HepG2 (cell line): ENCODE measurements around the gene GPC6. TPM values are rescaled to one million over a fixed set of nuclear protein-coding genes. Genes with fewer than 3 reads are reported as not detected.

Experiments used
- GTF2F1 ChIP-seq: fragments of 150-350 bp; IDR thresholded peaks from 2 replicates; pipeline ENCODE4 v1.6.1; 2014; ENCODE audit warnings: low read length
- GTF3A ChIP-seq: sonication (generic); formaldehyde crosslinking; conservative IDR thresholded peaks from 2 replicates; pipeline ENCODE4 v1.4.0; 2020; ENCODE audit warnings: mild to moderate bottlenecking, missing genetic modification reagents
- HNF4A ChIP-seq: sonication (generic); formaldehyde crosslinking; IDR thresholded peaks from 2 replicates; pipeline ENCODE4 v1.4.0; 2020; ENCODE audit warnings: missing genetic modification reagents
- NFE2L1 ChIP-seq: sonication (generic); formaldehyde crosslinking; IDR thresholded peaks from 2 replicates; pipeline ENCODE4 v1.4.0; 2020; ENCODE audit warnings: missing genetic modification reagents, mild to moderate bottlenecking, borderline replicate concordance
- NFIC ChIP-seq: IDR thresholded peaks from 2 replicates; pipeline ENCODE4 v1.6.1; 2012; ENCODE audit warnings: mild to moderate bottlenecking, low read length, inconsistent platforms
- RXRA ChIP-seq: sonication (generic); formaldehyde crosslinking; IDR thresholded peaks from 2 replicates; pipeline ENCODE4 v1.5.1; 2020; ENCODE audit warnings: missing genetic modification reagents
- SNRNP70 ChIP-seq: fragments of 200-400 bp; formaldehyde crosslinking; IDR thresholded peaks from 2 replicates; pipeline ENCODE4 v1.6.1; 2017; ENCODE audit warnings: mild to moderate bottlenecking, low read depth, low read length, moderate library complexity
- SP5 ChIP-seq: IDR thresholded peaks from 2 replicates; pipeline ENCODE4 v1.6.1; 2016; ENCODE audit warnings: low read depth, borderline replicate concordance
- SUZ12 ChIP-seq: fragments of 150-350 bp; IDR thresholded peaks from 2 replicates; pipeline ENCODE4 v1.6.1; 2014; ENCODE audit warnings: low read depth, low read length
- TAF15 ChIP-seq: fragments of 200-400 bp; formaldehyde crosslinking; IDR thresholded peaks from one replicate; pipeline ENCODE4 v1.6.1; 2018; ENCODE audit warnings: mild to moderate bottlenecking, low read depth, low read length; ENCODE audit not compliant: poor library complexity, severe bottlenecking
- TMF1 ChIP-seq: sonication (generic); formaldehyde crosslinking; IDR thresholded peaks from 2 replicates; pipeline ENCODE4 v1.8.1; 2022; ENCODE audit warnings: low read depth, missing genetic modification reagents
- ZBTB39 ChIP-seq: sonication (generic); formaldehyde crosslinking; IDR thresholded peaks from 2 replicates; pipeline ENCODE4 v1.5.0; 2020; ENCODE audit warnings: missing genetic modification reagents
- ZNF607 ChIP-seq: sonication (generic); formaldehyde crosslinking; IDR thresholded peaks from 2 replicates; pipeline ENCODE4 v1.5.1; 2020; ENCODE audit warnings: missing genetic modification reagents, mild to moderate bottlenecking, borderline replicate concordance
- ZNF75D ChIP-seq: sonication (generic); formaldehyde crosslinking; IDR thresholded peaks from 2 replicates; pipeline ENCODE4 v1.8.1; 2023; ENCODE audit warnings: missing genetic modification reagents, mild to moderate bottlenecking, borderline replicate concordance
- polyA plus RNA-seq, 8 experiments: library from polyadenylated mRNA; depleted of rRNA in 3 of 8; stranded (reverse) in 7 of 8; unstranded in 1 of 8; fragments of >200 nt; fragmentation: Illumina TruSeq in 4 of 8; extraction: Trizol in 4 of 8; gene quantifications; 2 replicates each; pipeline versions ENCODE4 v1.2.1 to v1.2.3, GENCODE V29; 2011 to 2016; ENCODE audit warnings: low read depth in 4 of 8, missing spikeins in 1 of 8, mixed read lengths in 1 of 8; ENCODE audit not compliant: insufficient read depth in 1 of 8
- total RNA-seq, 5 experiments: library from RNA; depleted of rRNA; stranded (reverse); fragments of >200 nt; fragmentation: Illumina TruSeq; extraction: Trizol; gene quantifications; 2 replicates each; pipeline ENCODE4 v1.2.3, GENCODE V29; 2016; ENCODE audit warnings: low read depth in 1 of 5

The GPC6 gene
- total and polyA plus RNA-seq, 2 of the 13 experiments (the other 11 are each of a cell fraction or from before 2014, with no cell fraction given) = 24.5 to 33.9 TPM

DNA sequence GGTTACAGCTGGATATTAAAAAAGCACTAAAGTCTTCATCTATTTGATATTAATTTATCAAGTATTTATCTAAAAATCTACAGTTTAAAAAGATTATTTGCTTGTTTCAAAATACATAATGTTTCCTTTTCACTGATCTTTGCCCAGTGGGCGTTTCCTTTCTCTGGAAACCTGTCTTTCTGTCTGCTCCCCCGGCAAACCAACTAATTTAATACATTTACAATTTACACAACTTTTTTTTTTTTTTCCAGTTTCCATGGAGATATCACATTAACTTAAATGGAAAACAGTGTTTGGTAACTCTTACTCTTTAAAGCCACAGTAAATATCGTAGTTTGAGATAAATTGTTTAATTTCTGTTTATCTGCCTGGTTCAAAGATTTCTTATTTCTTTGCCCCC lies 5.3 kb downstream of the GPC6 start (continued):
- TF ChIP-seq ZBTB39 (no peak), TAF15 (no peak), ZNF75D (CRISPR knock-in tag) (no peak), NFIC (0 out of 2 replicates have a peak, but pooled peaks have one; percentile 37), SP5 (CRISPR knock-in tag) (peak; percentile 45; the same call in 1 of the 2 replicates), TMF1 (CRISPR knock-in tag) (no peak), GTF3A (CRISPR knock-in tag) (no peak), ZNF607 (no peak), SNRNP70 (no peak), NFE2L1 (CRISPR knock-in tag) (no peak), SUZ12 (no peak), GTF2F1 (no peak), HNF4A (CRISPR knock-in tag) (peak; percentile 51), RXRA (CRISPR knock-in tag) (no peak)
- TF ChIP-seq, all 625 proteins: peak for 15
